Frontal cortex (tissue), 4 donors: ENCODE data around the gene DNAJC9. TPM values are rescaled to one million over a fixed set of nuclear protein-coding genes. Genes with fewer than 3 reads are reported as not detected.
"Not testable (repeated sequence)": the region's sequence is repeated elsewhere in the genome, so short reads cannot be mapped to it uniquely, and the experiment has no call there.

ENCODE experiments used
- DNase-seq, 2 donors: peaks; one replicate each; pipeline ENCODE4 v3.0.0; 2012; ENCODE audit warnings: low spot score in 2 of 2
- FAIRE-seq: peaks from 2 replicates; lab custom pipeline; 2012; peaks lifted over from hg19 to GRCh38; lab: Jason Lieb, UNC
- total RNA-seq: library from RNA; depleted of rRNA; stranded (reverse); fragments of >200 nt; gene quantifications from one replicate; pipeline ENCODE4 v1.2.3, GENCODE V29; 2014
- donor health status: control.
- donor health status: control.
- donor health status: control.

The DNAJC9 gene
- 79.1 TPM for total RNA-seq

- FAIRE-seq (no peak), DNase-seq (peak; percentile 90 to 94)
These were observed at the start of gene DNAJC9 for GRCh38 chr10:73246646-73247508. Gene DNAJC9 (minus strand): TSS chr10:73247255. CDS start chr10:73247189, 66 bp downstream.

- no peak for FAIRE-seq
- no peak for DNase-seq
These were observed 46.4 kb upstream of the DNAJC9 start for GRCh38 chr10:73293461-73293860.

GRCh38 chr10:73289958-73290357 is 42.9 kb upstream of the DNAJC9 start:
- DNase-seq (no peak), FAIRE-seq (no peak)

GRCh38 chr10:73287441-73287840 is 40.4 kb upstream of the DNAJC9 start:
- DNase-seq: no peak
- no peak for FAIRE-seq

GRCh38 chr10:73281097-73281496 is 34.0 kb upstream of the DNAJC9 start:
- FAIRE-seq (no peak), DNase-seq (no peak)

- FAIRE-seq: no peak
These were observed 17.4 kb upstream of the DNAJC9 start for GRCh38 chr10:73264423-73264822.

GRCh38 chr10:73263693-73264347 is 16.8 kb upstream of the DNAJC9 start:
- no peak for DNase-seq
- FAIRE-seq: peak; percentile 40

More at GRCh38 chr10:73264423-73264822, 17.4 kb upstream of the DNAJC9 start:
- DNase-seq: no peak

GRCh38 chr10:73262880-73263555 is 16.0 kb upstream of the DNAJC9 start:
- FAIRE-seq (no peak), DNase-seq (no peak)

- FAIRE-seq: no peak
- DNase-seq: no peak
These were observed 15.2 kb upstream of the DNAJC9 start for GRCh38 chr10:73262105-73262730.

GRCh38 chr10:73261362-73261995 is 14.4 kb upstream of the DNAJC9 start:
- FAIRE-seq (no peak), DNase-seq (no peak)

GRCh38 chr10:73258612-73259011 is 11.6 kb upstream of the DNAJC9 start:
- not testable (repeated sequence) for DNase-seq, FAIRE-seq

- FAIRE-seq (no peak), DNase-seq (no peak)
These were observed 6.1 kb upstream of the DNAJC9 start for GRCh38 chr10:73253225-73253555.

GRCh38 chr10:73252445-73253224 is 5.6 kb upstream of the DNAJC9 start, which contains the start of gene MRPS16:
Gene MRPS16 (minus strand): TSS chr10:73252644. CDS start chr10:73252482, 162 bp downstream.
- DNase-seq (peak; percentile 84 to 89), FAIRE-seq (no peak)

GRCh38 chr10:73251683-73252444 is 4.8 kb upstream of the DNAJC9 start:
- no peak for FAIRE-seq
- no peak for DNase-seq

GRCh38 chr10:73248259-73248724 is 1.2 kb upstream of the DNAJC9 start:
- FAIRE-seq: no peak

GRCh38 chr10:73247509-73248258 is 629 bp upstream of the DNAJC9 start:
- DNase-seq (no peak), FAIRE-seq (no peak)

More at GRCh38 chr10:73248259-73248724, 1.2 kb upstream of the DNAJC9 start:
- no peak for DNase-seq

GRCh38 chr10:73246322-73246645 is 771 bp downstream of the DNAJC9 start:
- no peak for FAIRE-seq
- no peak for DNase-seq
